Stimulated activated CD4-positive, alpha-beta T cell treated with anti-CD3 and anti-CD28 coated beads, Interleukin-15, amount 100 ng/mL, for 1 hour (primary cell): Measurements from ENCODE around the gene NKD2.
"Not testable (repeated sequence)": the region's sequence is repeated elsewhere in the genome, so short reads cannot be mapped to it uniquely, and the experiment has no call there.

Experiments
- DNase-seq, 2 donors: peaks; one replicate each; pipeline ENCODE4 v3.0.0-alpha.2; 2020; ENCODE audit warnings: low read depth in 1 of 2, low spot score in 1 of 2

NKD2 gene, protein sequence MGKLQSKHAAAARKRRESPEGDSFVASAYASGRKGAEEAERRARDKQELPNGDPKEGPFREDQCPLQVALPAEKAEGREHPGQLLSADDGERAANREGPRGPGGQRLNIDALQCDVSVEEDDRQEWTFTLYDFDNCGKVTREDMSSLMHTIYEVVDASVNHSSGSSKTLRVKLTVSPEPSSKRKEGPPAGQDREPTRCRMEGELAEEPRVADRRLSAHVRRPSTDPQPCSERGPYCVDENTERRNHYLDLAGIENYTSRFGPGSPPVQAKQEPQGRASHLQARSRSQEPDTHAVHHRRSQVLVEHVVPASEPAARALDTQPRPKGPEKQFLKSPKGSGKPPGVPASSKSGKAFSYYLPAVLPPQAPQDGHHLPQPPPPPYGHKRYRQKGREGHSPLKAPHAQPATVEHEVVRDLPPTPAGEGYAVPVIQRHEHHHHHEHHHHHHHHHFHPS

DNA sequence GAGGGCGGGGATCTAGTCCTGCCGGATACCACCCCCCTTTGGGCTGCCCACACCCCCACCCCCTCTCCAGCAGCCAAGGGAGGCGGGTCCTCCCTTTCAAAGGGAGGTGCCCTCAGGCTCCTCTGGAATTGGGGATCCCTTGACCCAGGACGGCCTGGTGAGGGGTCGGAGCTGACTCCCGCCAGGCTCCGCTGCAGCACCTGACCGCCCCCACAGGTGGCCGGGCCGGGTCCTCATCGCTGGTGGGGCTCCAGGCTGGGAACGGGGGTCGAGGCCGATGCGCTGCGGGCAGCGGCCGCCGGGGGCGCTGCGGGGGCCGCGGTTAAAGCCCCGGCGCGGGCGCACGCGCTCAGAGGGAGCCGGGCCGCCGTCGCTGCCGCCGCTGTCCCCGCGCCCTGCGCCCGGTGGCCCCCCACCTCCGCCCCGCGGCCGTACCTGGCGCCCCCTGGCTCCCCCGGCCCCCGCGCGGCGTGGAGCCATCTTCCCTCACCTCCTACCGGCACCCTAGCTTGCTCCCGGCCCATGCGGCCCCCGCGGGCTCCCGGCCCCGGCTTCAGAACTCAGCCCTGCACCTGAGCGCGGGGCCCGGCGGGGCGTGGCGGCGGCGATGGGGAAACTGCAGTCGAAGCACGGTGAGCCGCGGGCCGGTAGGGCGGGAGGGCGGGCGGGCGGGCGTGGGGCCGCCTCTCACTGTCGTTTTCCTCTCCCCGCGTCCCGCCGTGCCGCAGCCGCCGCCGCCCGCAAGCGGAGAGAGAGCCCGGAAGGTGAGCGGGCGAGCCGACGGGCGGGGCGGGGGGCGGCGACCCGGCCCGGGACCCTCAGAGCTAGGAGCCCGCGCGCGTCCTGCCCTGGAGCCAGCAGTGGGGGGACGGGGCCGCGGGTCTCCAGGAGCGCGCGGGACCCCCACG, at the start of gene NKD2:
Gene NKD2 (plus strand): TSS at position 352 of the 908 bp plus-strand sequence. CDS start 256 bp downstream, at position 608.
- peak in 1 of 2 donors; percentile 48 for DNase-seq

DNA sequence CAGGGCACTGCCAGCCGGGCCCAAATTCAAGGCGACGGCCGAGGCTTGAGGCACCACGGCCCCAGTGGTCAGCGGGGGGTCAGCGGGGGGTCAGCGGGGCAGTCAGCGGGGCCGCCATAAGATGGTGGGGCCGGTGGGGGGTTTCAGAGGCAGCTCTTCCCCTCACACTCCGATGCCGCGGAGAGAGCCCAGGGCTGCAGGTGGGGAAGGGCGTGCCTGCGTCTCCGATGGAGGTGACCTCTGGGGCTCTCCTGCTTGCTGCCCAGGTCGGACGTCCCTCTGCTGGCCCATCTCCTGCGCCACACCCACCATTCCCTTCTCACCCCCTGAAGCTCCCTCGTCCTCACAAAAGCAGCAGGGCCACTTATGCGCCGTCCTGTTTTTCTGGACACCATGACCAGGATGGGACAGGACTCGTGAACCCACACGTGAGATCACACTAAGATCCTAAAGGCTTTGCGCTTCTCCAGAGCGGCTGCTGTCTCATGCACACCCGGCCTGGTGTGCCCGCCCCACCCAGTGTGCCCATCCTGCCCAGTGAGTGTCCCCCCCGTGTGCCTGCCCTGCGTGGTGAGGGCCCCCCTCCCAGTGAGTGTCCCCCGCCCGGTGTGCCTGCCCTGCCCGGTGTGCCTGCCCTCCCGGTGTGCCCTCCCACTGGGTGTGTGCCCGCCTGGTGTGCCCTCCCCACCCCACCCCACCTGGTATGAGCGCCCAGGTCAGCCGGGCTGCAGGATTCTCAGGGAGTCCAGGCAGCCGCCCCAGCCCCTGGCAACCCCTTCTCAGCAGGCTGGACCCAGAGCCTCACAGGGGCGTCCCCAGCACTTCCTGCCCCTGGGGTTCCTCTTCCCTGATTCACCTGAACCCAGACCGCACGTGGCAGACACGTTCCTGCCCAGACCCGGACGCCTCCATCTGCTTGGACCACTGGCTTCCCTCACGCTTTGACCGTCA, 48.7 kb upstream of the NKD2 start:
- no peak for DNase-seq

DNA sequence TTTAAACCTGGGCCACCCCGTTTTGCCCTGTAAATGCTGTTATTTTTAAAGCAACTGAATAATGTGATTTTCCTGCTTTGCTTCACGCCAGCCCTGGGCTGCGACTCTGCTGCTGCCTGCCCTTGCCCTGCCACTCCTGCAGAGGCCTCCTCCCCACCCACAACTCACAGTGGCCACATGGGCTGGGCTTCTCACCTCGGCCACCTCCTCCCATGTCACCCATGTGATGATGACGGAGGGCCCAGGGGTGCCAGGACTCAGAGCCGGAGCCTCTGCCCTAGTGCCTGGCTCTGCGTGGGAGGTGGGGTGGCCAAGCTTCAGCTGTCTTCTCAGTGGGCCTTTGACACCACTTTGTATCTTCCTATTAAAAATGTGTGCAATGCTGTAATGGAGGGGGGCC, 48.1 kb upstream of the NKD2 start:
- no peak for DNase-seq

DNA sequence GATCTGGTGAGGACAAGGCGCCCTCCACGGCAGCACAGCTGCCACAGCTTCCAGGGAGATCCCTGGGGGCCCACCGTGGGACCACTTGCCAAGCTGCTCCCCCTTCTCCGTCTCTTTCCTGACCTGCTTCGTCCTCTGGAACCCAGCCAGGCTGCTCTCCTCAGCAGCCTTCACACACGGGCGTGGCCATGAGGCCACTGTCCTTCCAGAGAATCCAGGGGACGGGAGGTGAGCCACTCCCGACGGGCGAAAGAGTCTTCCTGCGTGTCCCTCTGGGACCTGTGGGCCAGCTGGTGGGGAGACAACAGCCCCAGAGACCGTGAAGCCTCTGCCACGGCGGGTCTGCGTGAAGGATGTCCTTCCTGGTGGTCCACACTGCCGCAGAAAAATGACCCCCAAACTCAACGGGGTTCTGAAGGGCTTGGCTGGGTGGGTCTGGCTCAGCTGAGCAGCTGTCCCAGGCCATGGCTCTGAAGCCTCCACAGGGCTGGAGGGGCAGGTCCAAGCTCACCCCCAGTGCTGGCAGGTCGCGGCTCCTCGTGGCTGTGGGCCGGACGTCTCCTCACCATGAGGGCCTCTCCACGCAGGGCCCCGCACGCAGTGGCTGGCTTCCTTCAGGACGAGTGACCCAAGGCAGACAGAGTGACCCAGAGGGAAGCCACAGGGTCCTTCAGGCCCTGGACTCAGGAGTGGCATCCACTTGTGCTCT, 47.4 kb upstream of the NKD2 start:
- no peak for DNase-seq

DNA sequence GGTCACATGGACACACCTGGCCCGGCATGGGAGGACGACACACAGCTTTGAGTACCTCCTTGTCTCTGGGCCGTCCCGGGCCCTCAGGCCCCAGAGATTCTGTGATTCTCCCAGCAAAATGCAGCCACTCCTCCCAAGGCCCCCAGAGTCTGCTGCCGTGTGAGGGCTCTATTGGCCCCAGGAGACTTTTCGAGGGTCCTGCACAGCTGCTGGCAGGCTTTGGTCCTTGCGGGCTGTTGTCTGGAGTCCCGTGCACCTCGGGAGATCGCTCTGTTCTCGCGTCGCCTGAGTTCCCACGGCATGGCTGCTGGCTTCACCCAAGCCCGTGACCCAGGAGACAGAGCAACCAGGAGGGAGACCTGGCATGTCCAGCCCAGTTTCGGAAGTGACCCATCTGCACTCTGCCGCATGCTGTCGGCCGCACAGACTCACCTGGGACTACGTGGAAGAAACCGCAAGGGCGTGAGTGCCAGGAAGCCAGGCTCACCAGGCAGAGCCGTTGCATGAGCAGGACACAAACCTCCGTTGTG, 46.8 kb upstream of the NKD2 start:
- DNase-seq = no peak

DNA sequence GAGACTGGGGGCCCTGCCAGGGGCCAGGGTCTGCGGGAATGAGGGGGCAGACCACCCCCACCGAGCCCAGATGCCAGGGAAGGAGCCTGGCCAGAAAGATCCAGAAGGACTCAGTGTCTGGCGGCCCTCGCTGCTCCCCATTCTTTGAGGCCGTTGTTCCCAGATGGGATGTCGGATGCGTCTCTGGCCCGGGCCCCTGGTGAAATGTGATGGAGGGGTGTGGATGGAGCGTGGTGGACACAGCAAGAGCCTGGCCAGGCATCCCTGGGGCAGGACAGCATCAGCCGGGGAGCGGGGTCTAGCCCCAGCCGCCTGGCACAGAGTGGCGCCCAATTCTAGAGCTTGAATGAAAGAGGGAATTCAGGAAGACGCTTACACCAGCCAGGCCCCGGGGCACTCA, 46.2 kb upstream of the NKD2 start:
- no peak for DNase-seq

DNA sequence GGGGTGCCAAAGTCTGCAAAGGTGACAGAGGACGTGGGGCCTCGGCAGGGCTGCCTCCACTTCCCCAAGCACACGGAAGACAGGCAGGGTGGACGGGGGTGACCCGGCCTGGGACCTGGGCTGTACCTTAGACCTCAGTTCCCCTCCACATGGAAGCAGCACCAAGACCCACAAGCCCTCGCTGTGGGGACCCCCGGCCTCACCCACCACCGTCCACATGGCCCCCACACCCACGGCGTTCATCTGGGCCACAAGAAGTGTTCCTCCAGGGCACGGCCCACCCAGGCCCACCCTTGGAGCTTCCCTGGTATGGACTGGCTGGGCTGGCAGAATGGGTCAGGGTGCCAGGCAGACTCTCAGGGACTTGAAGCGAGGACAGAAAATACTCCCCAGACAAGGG, 45.8 kb upstream of the NKD2 start:
- DNase-seq = no peak

DNA sequence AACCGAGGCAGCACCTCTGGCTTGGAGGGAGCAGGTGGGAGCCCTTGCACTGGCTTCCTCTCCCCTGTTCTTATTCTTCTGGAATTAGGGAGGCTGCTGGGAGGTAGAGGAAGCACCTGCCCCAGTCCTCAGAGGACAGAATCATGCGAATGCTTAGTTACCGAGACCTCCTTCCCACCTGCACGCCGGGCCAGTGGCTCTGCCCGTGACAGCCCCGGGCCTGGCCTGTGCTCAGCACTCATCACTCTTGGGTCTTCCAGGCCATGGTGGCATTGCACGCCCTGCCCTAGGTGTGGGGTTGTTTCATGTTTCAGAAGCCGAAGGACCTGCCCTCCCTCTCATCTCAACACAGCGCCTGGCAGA, 45.3 kb upstream of the NKD2 start:
- no peak for DNase-seq

DNA sequence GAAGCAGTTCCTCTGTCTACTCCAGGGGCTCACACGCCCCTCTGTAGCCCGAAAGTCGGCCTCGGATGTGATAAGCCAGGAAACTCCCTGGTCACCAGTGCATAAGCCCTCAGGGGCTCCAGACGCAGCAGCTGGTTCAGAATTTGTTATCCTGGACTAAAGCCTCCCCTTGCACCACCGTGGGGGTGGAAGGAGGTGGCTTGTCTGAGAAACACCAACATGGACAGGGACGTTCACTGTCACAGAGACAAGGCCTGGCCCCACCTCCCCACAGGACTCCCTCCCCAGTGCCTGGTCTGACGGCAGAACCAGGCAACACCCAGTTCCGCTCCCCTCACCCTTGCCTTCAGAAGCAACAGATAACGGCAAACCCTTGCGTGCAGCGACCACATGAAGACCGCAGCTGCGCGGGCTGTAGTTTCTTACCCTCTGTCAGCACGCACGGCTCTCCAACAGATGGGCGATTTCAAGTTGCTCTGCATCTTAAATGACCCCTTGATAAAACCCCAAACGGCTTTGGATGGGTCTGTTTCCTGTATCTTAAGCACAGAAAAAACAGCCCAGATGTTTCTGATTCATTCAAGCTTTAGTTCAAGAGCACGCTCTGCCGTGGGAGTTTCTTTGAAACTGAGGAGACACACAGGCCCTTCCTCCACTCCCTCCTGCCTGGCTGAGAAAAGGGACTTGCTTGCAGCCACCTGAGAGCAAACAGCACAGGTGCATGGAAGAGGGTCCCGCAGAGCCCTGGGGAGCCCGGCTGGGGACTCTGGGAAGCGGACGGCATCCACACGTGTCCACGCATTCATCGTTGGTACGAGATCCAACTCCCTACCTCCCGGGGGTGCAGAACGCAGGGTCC, 44.7 kb upstream of the NKD2 start:
- no peak for DNase-seq

DNA sequence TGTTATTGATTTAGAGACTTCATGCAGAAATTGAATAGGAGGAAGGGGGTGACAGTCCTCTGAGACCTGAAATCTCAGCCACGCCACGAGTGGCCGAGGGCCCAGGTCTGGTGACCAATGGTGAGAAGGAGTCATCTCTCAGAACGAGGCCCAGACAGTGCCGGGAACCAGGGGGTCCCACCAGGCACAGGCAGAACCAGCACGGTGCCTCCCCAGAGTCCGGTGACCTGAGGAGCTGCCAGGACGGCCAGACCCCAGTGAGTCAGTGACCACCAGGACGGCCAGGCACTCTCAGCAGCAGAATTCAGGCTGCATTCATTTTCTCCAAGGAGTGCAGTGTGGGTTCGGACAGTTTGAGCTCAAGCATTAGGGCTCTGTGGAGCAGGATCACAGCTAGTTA, 43.8 kb upstream of the NKD2 start:
- DNase-seq = no peak

DNA sequence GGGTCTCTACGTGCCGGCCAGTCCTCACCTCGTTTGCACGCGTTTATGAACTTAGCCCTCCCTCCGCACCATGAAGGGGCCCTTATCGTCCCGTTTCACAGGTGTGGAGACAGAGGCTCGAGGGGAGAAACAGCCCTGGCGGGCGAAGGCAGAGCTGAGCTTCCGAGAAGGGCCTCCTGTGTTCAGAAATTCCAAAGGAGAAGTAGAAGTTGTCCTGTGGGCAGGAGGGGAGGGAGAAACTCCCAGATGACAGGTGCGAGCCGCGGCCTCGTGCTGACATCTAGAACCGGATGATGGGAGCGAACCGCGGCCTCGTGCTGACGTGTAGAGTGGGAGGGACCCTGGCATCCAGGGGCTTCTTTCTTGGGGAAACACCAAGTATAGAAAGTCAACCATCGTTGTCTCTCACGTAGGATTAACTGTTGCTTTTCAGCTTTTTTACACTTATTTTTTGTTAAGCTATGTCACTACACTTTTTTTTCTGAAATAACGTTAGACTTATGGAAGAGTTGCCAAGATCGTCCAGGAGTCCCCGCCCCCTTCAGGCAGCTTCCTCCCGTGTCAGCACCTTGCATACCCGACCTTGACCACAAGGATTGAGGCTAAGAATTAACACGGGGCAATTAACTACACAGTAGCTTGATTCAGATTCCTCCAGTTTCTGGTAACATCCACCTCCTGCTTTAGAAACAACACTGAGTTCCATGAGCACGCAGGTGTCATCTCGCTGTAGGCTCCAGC, 42.8 kb upstream of the NKD2 start:
- DNase-seq = no peak

DNA sequence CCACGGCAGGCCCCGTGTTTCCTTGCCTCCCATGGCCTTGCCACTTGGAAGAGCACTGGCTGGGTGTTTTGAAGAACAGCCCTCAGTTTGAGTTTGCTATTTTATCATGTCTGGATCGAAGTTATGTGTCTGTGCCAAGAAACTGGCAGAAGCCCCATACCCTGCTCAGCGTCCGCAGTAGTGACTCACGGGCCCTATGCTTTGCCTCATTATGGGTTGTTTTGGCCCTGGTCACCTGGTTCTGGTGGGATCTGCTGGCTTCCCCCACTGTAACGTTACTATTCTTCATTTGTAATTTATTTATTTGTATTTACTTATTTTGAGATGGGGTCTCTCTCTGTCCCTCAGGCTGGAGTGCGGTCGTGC, 42.3 kb upstream of the NKD2 start:
- no peak for DNase-seq

DNA sequence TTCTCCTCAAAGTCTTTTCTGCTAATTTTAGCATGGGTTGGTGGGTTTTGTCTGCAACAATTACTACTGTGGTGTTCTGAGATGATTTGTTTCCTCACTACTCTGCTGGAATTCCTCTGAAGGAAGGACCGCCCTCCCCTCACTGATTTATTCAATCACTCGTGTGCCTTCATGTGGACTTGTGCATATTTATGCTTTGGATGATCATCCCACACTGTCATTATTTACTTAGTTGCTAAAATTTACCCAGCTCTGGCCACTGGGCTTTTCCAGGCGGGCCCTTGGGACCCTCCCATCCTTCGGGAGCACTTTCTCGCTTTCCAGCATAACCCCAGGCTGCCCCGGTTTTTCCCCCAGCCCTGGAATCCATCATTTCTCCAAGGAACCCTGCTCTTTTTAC, 41.7 kb upstream of the NKD2 start:
- DNase-seq = no peak

DNA sequence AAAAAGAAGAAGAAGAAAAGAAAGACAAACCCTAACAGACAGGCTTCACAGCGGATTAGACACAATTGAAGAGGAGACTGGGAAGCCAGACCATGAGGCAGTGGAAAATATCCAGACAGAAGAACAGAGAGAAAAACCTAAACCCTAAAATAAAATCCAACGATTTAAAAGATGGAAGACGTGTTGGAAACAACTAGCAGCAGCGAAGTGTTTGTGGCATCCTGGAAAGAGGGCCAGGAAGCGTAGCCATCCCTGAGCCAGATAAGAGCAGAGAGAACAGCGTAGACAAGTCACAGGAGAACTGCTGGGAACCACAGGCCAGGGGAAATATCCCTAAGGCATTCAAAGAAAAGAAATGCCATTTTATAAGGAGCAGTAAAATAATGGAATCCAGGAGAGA, 39.7 kb upstream of the NKD2 start:
- no peak for DNase-seq

DNA sequence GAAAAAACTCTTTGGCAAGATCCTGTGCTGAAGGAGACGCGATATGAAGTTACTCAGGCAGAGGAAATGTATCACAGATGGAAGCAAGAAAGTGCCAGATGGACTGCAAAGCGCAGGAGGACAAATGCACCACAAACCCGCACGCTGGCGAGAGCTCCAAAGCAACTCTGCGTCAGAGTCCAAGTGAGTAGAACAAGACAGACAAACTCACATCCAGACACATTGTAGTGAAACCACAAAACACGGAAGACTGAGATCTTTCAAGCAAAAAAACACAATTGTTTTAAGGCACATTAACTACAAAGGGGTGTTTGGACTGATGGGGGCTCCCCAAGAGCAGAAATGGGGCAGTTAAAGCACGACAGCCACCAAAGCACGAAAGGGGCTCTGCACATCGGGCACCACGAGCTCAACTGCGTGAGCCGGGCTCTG, 39.2 kb upstream of the NKD2 start:
- DNase-seq = no peak

DNA sequence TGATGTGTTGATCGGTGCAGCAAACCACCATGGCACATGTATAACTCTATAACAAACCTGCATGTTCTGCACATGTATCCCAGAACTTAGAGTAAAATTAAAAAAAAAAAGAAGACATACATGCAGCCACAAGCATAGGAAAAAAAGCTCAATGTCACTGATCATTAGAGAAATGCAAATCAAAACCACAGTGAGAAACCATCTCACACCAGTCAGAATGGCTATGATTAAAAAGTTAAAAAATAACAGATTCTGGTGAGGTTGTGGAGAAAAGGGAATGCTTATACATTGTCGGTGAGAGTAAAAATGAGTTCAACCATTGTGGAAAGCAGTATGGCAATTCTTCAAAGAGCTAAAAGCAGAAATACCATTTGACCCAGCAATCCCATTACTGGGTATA, 36.0 kb upstream of the NKD2 start:
- not testable (repeated sequence) for DNase-seq

DNA sequence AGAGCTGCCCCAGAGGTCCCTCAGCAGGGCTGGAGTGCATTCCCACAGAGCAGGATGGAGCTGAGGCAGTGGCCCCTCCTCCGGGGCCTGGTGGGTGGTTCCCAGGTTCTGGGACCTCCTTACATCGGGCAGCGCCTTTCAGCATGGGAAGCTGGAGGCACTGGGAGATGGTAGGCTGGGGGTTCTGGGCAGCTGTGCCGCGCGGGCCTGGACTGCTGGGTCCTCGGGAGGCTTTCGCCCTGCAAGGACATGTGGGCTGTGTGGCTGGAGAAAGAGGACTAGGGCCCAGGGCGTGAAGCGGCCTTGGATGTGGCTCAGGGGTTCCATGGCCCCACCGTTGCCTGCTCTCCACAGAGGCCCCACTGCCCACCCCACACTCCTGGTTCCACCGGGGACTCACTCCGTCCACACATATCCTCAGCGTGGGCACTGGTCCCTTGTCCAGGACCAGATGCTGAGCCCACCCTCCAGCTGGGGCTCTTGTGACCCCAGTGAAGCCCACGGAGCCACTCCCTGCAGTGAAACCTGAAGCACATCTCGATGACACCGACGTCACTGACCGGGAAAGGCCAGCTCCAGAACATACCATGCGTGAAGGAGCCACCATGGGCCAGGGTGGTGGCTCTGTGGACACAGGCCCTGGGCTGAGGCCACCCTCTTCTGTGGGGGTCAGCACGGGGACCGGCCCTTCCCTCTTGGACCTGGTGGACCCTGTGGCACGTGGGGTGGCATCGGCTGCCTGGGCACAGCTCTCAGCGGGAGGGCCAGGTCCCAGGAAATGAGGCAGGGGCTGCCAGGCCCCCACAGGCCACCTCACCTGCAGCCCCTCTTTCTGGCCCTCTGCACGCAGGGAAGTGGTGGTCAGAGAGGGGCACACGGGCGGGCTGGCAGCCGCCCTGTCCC, 31.5 kb upstream of the NKD2 start:
- no peak for DNase-seq

DNA sequence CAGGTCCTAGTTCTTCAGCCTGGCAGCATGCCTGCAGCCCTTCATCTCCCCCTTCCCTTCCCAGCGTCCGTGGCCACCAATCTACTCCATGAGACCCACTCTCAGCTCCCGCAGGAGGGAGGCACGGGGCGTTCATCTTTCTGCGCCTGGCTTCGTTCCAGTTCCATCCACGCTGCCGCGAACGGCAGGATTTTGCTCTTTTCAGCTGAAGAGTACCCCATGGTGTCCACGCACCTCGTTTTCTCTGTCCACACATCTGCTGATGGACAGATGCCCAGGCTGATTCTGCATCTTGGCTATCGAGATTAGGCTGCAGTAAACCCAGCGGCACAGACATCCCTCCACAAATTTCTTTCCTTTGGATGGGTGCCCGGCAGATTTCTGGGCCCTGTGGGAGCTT, 30.5 kb upstream of the NKD2 start:
- DNase-seq = no peak
